Measurements from ENCODE around the gene SHROOM3.

Gene SHROOM3

DNA sequence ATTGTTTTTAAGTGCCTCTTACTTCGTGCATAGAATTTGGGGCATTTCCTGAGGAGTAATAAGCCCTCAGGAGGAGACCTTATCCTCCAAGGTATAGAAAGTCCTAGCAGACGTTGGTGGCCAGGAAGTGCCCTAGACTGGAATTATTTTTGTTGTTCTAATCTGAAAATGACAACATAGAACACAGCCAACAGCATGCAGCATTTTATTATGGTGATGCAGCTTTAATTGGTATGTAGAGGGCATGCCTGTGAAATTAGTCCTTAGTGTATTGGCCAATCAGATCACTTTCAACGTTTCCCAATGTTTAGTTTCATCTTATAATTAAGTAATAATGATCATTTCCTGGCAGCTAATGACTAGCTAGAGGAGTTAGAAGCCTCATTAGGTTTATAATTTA is 199.2 kb downstream of the SHROOM3 start:
- DNase-seq: no peak

DNA sequence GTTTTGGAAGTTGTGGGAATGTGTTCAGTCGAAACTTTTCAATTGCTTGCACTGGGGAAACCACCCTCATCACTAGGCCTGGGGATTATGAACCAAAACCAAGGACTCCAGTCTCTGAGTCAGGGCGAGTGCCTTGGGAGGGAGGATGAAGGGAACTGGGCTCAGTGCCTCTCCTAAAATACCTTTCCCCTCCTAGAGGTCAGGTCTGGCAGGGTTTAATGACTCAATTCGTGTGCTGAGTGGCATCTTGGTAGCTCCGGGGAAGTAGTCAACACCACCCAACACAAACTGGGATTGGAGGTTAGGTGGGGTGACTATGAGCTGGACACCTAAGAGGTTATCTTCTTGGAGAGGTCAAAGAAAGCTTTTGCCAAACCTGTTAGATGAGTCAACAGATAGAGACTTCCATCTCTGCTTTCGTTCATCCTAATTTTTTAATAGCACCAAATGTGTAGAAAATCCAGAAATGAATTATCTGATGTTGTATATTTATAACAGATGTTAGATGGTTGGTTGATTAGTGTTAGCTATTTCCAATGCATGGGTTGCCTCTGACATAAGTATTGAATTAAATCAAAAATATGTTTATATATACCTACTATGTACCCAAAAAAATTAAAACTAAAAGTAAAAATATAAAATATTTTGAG is 202.8 kb downstream of the SHROOM3 start:
- DNase-seq: no peak

DNA sequence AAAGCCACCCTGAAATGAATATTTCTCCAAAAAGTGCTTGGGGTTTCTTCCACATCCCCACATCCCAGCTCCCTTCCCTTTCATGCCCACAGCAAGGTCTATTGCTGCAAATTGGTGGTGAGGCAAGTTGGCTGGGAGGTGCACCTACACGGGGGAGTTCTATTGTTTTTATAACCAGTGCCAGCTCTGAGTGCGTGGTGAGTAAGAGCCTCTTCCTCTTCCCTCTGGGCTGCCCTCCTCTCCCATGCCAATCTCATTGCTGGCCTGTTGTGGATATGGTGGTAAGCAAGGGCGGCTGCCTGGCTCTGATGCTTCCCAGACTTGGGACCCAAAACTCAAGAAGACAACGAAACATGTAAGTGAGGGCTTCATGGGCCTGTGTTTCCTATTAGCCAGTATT is 204.3 kb downstream of the SHROOM3 start:
- no peak for DNase-seq

DNA sequence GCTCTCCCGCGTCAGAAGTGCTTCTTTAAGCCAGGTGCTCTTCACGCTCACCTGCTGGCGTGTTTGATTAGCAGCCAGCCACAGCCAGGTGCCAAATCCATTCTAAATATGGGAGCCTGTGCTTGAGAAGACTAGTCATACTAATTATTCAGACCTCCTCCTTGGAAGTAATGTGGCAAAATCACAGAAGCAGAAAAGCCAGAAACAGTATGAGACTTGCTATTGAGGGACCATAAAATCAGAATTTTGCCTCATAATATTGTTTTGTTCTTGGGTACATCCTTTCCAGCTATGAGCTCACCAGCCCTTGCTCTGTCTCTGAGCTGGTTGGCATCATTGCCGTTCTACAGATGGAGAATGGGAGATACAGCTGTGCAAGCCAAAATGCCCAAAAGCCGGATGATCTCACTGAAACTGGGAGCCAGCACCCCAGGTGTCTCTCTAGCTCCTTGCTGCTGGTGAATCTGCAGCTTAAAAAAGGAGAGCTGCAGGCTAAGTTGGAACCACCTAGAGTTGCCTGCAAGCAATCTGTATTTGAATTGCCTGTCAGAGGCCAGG is 205.4 kb downstream of the SHROOM3 start:
- peak; percentile 50 for DNase-seq

DNA sequence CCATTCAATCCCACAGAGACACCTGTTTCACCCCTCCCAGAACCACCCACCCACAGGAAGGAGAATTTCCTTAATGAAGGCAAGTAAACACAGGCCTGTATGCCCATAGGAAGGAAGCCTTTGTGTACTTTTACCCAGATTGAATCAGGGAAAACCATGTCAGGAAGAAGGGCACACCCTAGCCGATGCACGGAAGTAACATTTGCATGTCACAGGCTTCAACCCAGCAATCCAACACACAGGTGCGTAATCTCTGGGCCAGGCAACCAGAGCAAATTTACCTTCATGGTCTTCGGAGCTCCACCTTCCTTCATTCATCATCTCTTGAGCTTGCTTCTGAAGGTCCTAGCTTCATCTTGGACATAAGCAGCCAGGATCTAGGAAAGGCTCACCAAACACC is 206.3 kb downstream of the SHROOM3 start:
- DNase-seq: peak; percentile 9

DNA sequence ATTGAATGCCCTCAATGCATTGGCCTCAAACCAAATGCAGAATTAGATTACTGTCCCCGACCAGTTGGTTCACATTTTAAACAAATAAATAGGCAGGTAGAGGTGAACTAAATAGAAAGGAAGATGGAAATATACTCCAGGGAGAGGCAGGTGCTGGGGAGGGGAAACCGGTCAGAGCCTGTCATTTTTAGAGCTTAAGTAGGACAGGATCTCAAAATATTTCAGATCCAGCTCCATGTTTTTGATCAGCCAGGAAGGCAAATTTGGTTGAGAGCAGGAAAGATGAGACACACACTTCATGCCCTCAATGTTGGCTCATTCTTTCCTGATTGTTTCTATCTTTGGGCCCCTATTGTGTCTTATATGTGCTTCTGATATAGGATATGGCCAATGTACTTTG is 206.7 kb downstream of the SHROOM3 start:
- DNase-seq: peak; percentile 14

DNA sequence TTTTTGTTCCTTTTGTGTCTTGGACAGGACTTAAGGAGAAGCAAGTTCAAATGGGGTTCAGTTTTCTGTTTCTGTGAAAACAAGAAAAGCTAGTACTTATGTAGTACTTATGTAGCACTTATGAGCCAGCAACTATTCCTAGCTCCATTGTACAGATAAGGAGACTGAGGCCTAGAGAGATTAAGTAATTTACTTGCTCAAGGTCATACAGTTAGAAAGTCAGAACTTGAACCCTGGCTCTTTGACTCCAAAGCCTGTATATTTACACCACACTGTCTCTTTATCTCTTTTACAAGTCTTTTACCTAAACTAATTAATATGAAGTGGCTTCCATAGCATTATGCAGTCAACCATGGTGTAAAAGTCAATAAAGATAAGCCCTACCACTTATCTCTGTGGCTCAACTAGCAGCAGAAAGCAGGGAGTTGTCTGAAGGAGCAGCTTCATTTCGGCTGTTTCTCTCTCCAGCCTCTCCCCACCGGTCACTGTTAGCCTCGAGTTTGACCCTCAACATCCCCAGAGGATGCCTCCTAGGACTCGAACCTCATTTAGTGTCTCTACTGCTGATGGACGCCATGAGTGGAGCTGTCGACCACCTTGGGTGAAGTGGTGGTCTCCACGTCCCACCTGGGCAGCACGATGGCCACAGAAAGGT is 209.9 kb downstream of the SHROOM3 start:
- no peak for DNase-seq

DNA sequence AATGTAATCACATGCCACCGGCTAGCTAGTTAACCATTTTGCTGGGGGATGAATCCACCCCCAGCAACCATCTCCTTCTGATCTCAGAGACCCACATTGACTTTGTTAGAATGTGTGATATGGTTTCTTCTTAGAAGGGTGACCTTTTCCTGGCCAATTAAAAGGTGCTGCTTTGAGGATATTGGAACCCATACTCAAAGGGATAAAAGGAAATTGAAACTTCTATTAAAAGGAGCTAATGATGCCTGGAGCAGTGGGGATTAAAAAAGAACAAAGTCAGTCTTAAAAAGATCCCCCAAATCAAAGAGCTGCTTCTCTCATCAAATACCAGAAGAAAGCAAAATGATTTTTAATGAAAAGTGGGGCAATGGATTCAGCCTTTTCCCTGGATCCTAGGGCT is 214.1 kb downstream of the SHROOM3 start:
- no peak for DNase-seq

DNA sequence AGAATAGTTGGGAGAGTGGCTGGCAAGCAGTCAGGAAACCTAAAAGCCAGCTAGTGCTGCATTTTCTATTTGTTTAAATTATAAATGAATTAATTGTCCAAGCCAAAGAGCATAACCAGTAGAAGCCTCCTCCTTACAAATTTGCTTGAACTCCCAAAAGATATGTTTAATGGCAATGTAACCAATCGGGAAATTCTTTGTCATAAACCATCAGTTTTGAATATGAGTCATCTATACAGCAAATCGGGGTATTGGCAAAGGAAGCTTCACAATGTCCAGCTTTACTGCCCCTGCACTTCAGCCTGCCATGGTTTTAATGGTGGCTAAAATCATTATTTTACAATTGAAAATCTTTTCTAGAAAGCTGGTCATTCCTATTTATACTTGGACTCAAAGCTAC is 216.6 kb downstream of the SHROOM3 start:
- DNase-seq: no peak

DNA sequence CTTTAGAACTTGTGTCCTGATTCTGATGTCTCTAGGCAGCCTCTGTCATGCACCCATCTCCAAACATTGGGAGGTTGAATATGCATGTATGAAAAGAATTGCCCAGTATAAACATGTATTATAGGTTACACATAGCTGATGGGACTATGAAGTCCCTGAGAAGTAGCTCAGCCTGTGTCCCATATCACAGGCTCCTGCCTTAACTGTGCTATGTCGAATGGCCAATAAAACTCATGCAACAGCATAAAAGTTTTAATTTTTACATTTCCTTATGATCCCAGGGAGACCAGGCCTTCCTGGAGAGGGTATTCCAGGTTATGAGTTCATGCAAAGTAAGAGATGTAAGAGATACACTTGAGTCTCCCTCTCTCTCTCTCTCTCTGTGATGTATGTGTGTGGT is 217.4 kb downstream of the SHROOM3 start:
- no peak for DNase-seq

DNA sequence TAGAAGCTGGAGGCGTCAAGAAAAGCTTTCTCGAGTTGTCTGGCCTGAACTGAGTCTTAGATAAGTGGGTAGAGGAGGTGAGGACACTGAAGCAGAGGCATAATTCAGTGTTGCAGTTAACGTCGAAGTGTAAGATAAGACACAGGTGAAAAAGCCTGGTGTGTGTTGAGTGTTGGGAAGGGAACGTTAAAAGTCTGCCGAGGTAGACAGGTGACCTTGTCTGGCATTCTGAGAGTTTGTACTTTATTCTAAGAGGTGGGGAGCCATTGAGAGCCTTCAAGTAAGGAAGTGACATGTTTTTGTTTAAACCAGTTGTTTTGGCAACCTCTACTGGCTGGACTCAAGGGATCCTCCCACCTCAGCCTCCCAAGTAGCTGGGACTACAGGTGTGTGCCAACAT is 219.1 kb downstream of the SHROOM3 start:
- DNase-seq: no peak

DNA sequence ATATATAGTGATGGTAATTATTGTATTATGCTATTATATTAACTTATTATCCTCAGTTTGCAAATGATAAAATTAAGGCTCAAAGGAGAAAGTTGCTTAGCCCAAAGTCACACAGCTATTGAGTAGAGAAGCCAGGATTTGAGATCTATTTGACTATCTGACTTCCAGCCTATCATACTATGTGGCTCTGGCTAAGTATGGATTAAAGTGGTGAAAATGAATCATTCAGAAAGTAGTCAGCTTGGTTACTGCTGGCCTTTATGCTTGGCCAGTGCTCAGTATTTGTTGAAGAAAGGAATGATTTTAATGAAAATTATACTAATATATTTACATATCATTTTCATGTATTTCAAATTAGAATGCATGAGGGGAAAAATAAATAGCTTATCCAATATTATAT is 219.8 kb downstream of the SHROOM3 start:
- DNase-seq: no peak

DNA sequence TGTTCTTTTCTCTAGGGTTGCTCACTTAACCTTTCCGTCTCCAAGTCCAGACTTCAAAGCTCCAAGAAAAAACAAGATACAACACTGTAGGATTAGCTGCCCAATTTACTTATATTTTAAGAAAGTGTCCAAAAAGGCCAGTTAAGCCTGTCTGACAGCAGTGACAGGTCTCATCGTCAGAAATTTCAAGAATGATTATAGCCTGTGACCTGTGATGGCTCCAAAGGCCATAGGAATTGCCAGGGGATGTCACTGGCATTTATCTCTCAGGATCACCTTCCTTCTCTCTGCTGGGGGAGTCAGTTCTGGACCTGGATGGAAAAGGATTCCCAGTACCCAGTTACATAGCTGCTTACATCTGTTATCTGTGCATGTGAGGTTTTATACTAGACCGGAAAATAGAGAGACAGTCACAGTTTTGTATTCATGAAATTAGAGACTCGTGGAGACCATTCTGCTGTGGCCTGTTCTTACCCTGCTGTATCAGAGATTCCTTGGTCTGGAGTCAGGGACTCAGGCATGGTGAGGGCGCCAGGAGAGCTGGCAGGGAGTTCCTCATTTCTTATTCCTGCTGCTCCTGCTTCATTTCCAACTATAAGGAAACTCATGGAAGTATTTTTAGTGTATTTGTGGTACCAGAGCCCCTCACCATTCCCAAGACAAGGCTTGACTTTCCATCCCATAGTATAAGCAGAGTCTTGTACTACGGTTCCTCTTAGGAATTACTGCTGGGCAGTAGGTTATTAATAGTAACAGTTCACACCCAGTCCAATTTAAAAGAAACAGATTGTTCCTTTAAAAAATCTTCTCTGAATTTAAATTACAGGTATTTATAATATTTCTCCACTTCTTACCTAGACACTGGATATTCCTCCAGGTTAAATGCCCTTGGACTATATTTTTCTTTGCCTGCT is 220.8 kb downstream of the SHROOM3 start:
- no peak for DNase-seq

DNA sequence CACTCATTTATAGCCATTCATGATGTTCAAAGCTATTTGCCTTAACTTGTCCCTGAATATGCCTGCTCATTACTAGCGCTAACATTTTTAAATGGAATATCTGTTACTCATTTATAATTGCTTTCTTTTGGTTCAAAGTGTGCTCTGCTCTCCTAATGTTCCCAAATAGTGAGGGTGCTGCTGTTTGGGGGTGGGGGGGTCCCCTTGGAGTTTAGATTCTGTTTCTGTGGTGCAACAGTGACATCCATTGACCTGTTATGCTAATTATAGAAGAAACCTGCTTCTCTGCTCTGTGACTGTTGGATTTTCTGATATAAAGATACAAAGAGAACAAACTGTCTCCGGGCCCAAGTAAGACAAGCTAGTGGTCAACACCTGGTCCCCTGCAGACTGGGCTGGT is 222.4 kb downstream of the SHROOM3 start:
- DNase-seq: no peak

DNA sequence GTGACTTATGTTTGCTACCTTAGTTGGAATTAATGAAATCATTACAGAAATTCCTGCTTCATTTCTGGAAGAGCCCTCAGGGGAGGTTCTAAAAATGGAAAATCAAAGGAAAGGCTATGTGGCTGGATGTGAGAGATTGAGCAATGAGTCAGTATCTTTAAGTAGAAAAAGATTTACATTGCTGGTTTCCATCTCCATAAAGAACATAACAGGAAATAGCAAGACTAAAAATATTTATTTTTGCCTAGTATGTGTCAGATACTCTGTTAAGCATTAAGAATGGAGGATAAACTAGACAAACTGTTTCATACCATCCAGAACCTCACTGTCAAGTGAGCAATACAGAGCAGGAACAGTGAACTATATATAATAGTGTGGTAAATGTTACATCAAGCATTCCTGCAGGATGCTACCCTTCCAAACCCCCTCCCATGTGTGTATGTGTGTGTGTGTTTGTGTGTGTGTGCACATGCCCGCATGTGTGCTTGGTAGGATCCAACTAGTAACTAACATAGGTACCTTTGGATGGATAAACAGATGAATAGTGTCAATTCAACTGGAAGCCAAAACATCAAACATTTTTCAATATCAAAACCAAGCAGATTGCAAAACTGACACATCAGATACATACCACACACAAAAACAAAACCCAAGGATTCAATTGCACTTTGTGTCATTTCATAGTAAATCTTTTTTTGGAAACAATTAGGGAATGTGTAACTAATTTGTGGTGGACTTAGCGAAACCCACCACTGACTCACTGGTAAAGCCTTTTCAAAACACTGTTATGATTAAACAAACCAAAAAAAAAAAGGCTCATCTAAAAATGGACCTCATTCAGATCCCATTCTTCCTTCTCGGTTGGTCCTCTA is 223.4 kb downstream of the SHROOM3 start:
- DNase-seq: no peak

DNA sequence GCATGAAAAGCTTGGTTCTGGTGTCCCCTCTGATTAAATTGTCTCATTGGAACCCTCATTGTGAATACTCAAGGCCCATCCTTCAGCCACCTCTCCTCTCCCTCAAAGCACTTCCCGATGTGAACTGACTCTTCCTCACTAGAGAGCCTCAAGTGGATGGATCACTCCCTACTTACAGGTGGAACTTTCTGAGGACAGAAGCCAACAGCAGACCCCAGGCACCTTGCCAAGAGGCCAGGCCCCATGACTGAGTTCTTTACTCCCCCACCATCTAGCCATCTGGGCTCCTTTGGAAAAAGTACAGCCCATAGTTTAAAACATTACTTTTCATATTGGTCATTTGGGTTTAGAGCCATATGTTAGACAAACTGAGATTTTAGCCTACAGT is 224.1 kb downstream of the SHROOM3 start:
- no peak for DNase-seq

DNA sequence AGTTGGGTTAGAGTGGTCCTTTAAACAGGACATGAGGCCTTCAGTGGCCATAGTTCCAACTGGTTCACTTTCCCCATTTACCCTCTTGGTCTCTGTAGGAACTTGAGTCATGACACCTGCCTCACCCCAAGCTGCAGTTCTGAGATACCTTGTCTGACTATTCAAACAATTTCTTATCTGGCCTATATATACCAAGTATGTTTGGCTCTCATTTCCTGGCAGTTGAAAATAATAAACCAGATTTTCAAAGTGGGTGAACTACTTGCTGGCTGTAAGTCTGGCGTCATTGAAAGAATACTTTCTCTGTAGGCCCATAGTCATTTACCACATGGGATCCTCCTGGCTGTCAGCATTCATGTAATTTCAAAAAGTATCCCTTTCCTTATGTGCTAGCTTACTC is 228.8 kb downstream of the SHROOM3 start:
- no peak for DNase-seq

DNA sequence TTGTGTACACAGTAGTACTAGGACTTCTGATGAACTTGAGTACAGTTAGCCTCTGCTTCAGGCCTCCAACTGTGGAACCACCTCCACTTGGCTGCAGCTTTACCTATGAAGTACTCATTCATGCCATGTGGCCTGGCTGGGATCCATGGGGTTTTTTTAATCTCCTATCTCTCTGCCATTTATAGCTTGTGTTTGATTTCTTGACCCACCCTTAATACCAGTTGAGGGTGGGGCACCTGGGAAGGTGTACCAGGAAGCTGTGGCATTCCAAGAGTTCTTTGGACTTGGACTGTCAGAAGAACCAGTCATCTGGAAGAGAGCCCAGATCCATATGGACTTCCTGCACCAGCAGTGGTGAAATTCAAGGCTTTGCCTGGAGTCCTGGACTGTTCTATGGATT is 230.1 kb downstream of the SHROOM3 start:
- DNase-seq: no peak

DNA sequence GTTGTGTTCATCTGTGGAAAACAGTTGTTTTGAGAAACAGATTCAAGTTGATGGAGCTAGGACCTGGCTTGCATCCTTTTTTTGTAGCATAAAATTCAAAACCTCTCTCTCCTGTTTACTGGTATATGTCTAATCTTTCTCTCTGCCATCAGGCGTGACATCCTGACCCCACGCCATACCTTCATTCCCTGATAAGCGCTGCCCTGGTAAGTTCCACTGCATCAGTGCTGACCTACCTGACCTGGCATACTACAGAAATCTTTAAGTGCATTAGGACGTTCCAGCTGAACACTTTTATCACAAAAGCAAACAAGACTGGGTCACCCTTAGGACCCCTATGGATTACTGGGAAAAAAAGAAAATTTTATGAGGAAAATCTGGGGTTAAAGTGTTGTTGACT is 230.7 kb downstream of the SHROOM3 start:
- DNase-seq: no peak

DNA sequence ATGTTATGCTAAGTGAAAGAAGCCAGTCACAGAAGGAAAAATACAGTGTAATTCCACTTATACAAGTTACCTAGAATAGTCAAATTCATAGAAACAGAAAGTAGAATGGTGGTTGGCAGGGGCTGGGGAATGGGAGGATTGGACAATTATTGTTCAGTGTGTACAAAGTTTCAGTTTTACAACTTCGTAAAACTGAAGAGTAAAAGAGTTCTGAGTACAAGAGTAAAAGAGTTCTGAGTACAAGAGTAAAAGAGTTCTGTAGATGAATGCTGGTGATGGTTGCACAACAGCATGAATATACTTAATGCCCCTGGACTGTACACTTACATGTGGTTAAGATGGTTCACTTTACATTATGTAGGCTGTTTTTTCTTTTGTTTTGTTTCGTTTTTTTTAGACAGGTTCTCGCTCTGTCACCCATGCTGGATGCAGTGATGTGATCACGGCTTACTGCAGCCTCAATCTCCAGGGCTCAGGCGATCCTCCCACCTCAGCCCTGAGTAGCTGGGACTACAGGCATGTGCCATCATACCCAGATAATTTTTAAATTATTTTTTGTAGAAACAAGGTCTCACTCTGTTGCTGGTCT is 232.0 kb downstream of the SHROOM3 start:
- no peak for DNase-seq

DNA sequence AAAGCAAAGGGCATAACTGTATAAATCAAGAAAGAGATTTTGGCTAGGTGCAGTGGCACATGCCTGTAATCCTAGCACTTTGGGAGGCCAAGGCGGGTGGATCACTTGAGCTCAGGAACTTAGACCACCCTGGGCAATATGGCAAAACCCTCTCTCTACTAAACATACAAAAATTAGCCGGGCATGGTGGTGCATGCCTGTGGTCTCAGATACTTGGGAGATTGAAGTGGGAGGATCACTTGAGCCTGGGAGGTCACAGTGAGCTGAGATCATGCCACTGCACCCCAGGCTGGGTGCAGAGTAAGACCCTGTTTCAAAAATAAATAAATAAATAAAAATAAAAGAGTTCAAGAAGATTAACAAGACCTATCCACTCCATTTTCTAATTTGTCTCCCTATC is 235.6 kb downstream of the SHROOM3 start:
- no peak for DNase-seq

DNA sequence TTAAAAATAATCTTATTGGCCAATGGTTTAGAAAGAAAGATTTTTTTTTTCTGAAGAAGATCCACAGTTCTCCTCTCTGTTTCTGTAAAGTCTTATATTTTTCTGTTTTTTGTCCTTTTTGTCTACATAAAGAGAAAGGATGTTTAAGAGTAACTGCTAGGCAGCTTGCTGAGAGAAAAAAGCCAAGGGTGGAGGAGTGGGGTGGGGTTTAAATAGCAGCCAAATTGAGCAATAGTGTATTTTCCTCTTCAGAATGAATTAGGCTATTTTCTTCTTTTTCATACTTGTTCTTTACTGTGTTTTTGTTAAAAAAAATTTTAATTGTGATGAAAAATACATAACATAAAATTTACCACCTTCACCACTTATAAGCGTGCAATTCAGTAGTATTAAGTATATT is 238.3 kb downstream of the SHROOM3 start:
- DNase-seq: no peak
